ENCODE results near the gene DDX52.

The DDX52 gene

DNA sequence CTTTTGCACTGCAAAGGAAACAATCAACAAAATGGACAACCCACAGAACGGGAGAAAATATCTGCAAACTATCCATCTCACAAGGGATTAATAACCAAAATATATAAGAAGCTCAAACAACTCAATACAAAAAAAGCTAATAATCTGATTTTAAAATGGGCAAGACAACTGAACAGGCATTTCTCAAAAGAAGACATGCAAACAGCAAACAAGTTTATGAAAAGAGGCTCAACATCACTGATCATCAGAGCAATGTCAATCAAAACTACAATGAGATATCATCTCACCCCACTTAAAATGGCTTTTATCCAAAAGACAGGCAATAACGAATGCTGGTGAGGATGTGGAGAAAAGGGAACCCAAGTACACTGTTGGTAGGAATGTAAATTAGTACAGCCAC lies 68.8 kb downstream of the DDX52 start:
- DNase-seq (ENCODE audit: low spot score) = no peak

DNA sequence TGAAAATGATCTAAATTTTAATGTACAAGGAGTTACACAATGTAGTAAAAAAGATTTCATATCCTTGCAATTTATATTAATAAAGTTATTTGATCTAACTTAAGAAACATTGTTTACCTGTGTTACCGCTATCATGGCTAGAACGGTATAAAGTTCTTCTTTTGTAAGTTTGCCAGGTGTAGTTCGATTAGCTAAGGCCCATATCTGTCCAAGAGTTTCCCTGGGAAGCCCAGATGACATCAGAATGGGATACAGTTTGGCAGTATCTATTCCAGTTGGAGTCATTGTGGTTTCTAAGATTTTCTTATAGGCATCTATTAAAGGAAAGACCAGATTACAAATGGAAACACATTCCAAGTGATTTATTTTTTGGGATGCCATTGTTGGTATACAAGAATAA lies 71.6 kb downstream of the DDX52 start:
- no peak for DNase-seq (ENCODE audit: low spot score)

DNA sequence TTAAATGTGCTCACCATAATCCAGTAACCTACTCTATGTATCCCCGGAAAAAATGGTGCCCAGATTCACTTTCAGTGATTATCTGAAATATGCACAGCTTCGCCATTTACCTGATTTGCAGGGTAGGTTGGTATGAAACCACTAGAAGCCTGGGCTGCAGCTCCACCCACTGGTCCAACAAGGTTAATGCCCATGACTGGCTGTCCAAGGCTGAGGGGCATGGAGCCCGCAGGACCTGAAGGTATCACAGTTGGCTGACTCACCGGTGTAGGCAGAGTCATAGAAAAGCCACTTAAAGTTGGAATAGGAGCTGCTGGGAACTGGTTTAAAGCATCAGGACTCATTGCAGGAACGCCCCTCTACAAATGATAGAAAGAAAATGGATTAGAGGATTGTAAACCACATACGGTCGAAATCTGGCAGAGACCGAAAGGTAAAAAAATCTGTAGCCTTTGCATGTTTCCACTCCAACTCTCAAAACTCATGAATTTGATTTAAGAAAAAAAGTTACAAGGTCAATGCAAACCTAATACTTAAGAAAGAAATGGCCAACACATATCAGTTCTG lies 72.6 kb downstream of the DDX52 start:
- DNase-seq (ENCODE audit: low spot score) = peak; percentile 61

DNA sequence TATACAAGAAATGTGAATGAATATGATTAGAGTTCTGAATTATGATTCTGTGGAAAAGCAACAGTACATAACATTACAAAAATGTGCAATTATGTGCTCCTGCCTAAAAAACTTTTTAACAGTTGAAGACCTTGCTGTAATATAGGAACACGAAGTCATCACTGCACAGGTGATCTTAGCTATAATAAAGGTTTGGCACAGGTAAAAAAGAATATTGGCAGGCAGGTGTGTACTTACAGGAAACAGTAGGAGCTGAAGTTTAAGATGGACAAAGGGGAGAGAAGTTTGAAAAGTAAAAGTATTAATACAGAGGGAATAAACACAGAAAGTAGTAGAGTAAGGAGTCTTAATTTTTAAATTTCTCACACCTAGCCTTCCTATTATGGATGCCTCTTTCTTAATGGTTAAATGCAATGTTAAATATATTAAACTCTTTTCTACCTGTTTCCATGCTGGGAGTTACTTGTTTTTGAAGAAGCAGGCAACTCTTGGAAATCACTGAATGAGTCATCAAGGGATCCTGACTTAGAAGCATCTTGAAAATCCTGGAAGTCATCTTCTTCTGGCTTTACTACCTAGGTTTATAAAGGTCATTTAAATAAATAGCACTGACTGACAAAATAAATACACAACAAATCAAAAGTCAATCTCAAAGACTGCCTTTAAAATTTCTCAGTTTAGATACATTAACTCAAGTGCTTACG lies 74.7 kb downstream of the DDX52 start:
- no peak for DNase-seq (ENCODE audit: low spot score)

DNA sequence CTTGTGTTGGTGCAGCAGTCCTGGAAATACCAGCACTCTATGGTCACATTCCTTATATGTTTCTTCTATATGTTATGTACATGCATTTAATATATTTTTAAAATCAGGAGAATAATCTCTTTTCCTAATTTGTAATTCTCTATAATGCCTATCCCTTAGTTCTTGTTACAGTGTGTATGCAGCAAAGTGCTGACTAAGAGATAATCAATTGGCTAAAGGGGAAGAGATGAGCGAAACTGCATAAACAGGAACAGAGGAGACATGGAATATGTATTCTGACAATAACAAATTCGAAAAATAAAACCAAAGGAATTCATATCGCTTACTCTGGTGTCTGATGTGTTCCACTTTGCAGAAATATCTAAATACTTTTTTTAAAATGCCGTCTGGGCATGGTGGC lies 75.7 kb downstream of the DDX52 start:
- no peak for DNase-seq (ENCODE audit: low spot score)

DNA sequence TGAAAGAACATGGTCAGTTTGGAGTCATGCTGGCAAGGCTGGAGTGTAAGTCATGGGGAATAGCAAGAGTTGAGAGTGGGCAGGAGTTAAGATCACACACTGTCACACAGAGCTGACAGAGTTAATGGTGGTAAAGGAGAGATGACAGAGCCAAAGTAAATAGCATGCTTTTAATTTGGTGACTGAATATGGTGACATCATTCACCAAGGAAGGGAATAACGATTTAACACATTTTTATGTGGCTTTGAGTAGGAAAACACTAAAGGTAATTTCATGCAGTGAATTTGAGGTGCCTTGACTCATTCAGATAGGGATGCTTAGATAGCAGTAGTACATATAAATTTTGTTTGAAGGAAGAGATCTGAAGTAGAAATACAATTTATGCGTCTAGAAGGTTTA lies 76.1 kb downstream of the DDX52 start:
- DNase-seq (ENCODE audit: low spot score) = no peak

DNA sequence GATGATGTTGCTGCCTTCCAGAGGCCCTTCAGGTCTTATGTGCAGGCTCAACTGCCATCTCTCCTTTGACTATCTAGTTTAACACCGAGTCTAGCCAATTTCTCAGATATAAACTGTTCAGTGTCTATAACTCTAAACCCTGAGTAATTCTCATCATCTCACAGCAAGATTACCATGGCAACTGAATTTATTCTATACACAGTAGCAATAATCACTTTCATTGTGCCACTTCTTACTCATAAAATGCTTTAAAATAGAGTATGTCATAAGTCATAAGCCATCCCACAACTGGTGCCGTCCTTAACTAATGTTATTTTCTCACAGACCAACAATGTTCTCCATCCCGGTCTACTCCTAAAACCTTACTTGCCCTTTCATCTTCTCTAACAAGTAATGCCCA lies 79.0 kb downstream of the DDX52 start:
- DNase-seq (ENCODE audit: low spot score) = no peak

DNA sequence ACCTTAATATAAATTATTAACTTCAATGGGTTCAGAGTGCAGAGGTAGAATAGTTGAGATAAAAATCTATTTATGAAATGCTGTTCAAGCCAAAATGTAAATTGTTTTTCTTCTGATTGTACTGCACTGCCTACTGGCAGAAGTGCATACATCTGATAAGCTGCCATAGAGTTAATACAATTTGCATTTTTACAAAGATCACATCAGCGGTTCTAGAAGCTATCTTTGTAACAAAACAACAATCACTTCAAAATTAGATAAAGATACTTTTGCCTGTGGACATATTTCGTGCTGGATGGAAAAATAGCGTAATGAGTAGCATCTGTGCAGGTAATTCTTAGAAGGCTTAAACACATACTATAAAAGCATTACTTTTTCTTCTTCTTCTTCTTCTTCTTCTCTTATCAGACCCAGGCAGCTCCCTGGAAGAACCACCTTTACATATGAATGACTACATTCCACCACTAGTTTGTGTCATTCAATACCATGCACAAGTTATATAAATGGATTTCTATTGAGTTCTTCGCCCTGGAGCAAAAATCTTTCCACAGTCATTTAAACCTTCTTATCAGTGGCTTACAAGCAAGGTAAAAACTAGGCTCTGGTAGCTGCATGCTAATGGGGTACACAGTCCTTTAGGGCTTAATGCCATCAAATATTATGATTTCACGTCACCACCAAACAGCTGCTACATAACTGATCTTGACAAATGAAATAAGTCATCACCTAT lies 81.1 kb downstream of the DDX52 start:
- no peak for DNase-seq (ENCODE audit: low spot score)
